OCI-LY1 (cell line): ENCODE measurements around the gene MACROD2.

Experiments used
- H2AFZ ChIP-seq: fragments of 200-600 bp; sonication (generic), shearing (Covaris generic); 2 replicates; pipeline ENCODE4 v1.6.0; 2014; ENCODE audit warnings: antibody characterized with exemption, mild to moderate bottlenecking, low read length
- H3F3A ChIP-seq: fragments of 200-600 bp; sonication (generic), shearing (Covaris generic); 2 replicates; pipeline ENCODE4 v1.6.0; 2014; ENCODE audit warnings: mild to moderate bottlenecking, antibody characterized with exemption, low read length, moderate library complexity; ENCODE audit not compliant: insufficient read depth
- H3K27ac ChIP-seq: fragments of 200-600 bp; sonication (generic); 2 replicates; pipeline ENCODE4 v1.5.1; 2014; ENCODE audit warnings: low read length, mixed run types, mild to moderate bottlenecking, low read depth; ENCODE audit not compliant: poor library complexity, severe bottlenecking
- H3K27me3 ChIP-seq: fragments of 200-600 bp; sonication (generic); 2 replicates; pipeline ENCODE4 v1.6.0; 2014; ENCODE audit warnings: antibody characterized with exemption, mild to moderate bottlenecking, low read length, moderate library complexity; ENCODE audit not compliant: insufficient read depth
- H3K36me3 ChIP-seq: fragments of 200-600 bp; sonication (generic); 2 replicates; pipeline ENCODE4 v1.6.1; 2014; ENCODE audit warnings: mild to moderate bottlenecking, antibody characterized with exemption, low read length, moderate library complexity, mixed read lengths; ENCODE audit not compliant: insufficient read depth
- H3K4me1 ChIP-seq: fragments of 200-600 bp; sonication (generic); 2 replicates; pipeline ENCODE4 v1.5.1; 2014; ENCODE audit warnings: mild to moderate bottlenecking, low read length, moderate library complexity; ENCODE audit not compliant: insufficient read depth, severe bottlenecking
- H3K4me2 ChIP-seq: fragments of 200-600 bp; sonication (generic), shearing (Covaris generic); 2 replicates; pipeline ENCODE4 v1.6.1; 2014; ENCODE audit warnings: low read length
- H3K4me3 ChIP-seq: fragments of 200-600 bp; sonication (generic); 2 replicates; pipeline ENCODE4 v1.5.1; 2014; ENCODE audit warnings: low read length, low read depth, mild to moderate bottlenecking, mixed read lengths; ENCODE audit not compliant: poor library complexity, severe bottlenecking
- H3K79me2 ChIP-seq: fragments of 200-600 bp; shearing (Covaris generic); 2 replicates; pipeline ENCODE4 v1.6.1; 2016; ENCODE audit warnings: mixed run types, low read length, mixed read lengths; ENCODE audit not compliant: insufficient read depth
- H3K9ac ChIP-seq: fragments of 200-600 bp; sonication (generic), shearing (Covaris generic); 2 replicates; pipeline ENCODE4 v1.6.1; 2014; ENCODE audit warnings: mild to moderate bottlenecking, low read length, mixed read lengths
- H3K9me2 ChIP-seq: fragments of 200-600 bp; sonication (generic), shearing (Covaris generic); 2 replicates; pipeline ENCODE4 v1.6.1; 2014; ENCODE audit warnings: low read depth, mild to moderate bottlenecking, low read length, mixed read lengths
- H3K9me3 ChIP-seq: fragments of 200-600 bp; shearing (Covaris generic); 2 replicates; pipeline ENCODE4 v1.6.1; 2014; ENCODE audit warnings: low read length, mixed read lengths
- H4K20me1 ChIP-seq: fragments of 200-600 bp; sonication (generic), shearing (Covaris generic); 2 replicates; pipeline ENCODE4 v1.6.0; 2016; ENCODE audit warnings: mild to moderate bottlenecking, low read length; ENCODE audit not compliant: insufficient read depth
- EZH2 ChIP-seq: fragments of 200-600 bp; sonication (generic), shearing (Covaris generic); IDR thresholded peaks from 2 replicates; pipeline ENCODE4 v1.8.0; 2017; ENCODE audit warnings: borderline replicate concordance, mixed run types, mild to moderate bottlenecking, antibody characterized with exemption, low read length, moderate library complexity, mixed read lengths
- TF ChIP-seq, protein P1 (sequence below): fragments of 200-600 bp; sonication (generic), shearing (Covaris generic); IDR thresholded peaks from 2 replicates; pipeline ENCODE4 v1.5.1; 2017; ENCODE audit warnings: mild to moderate bottlenecking, antibody characterized with exemption, low read length, moderate library complexity, mixed read lengths

MACROD2 gene

DNA sequence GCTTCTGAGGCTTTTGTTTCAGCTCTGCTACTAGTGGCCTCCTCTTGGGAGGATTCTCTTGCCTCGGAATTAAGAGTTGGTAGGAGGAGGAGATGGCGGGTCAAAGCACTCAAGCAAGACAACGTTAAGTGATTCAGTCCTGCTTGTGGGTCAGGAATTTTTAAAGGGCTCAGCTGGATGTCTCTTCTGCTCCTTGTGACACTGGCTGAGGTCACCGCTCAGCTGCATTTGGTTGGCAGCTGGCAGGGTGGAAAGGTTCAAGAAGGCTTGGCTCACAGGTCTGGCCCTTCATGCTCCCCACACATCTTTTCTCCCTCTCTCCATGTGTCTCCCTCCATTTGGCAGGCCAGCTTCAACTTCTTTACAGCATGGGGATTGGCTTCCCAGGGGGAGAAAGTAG, 1936.6 kb downstream of the MACROD2 start:
- no peak for TF ChIP-seq EZH2
- TF ChIP-seq, protein P1, sequence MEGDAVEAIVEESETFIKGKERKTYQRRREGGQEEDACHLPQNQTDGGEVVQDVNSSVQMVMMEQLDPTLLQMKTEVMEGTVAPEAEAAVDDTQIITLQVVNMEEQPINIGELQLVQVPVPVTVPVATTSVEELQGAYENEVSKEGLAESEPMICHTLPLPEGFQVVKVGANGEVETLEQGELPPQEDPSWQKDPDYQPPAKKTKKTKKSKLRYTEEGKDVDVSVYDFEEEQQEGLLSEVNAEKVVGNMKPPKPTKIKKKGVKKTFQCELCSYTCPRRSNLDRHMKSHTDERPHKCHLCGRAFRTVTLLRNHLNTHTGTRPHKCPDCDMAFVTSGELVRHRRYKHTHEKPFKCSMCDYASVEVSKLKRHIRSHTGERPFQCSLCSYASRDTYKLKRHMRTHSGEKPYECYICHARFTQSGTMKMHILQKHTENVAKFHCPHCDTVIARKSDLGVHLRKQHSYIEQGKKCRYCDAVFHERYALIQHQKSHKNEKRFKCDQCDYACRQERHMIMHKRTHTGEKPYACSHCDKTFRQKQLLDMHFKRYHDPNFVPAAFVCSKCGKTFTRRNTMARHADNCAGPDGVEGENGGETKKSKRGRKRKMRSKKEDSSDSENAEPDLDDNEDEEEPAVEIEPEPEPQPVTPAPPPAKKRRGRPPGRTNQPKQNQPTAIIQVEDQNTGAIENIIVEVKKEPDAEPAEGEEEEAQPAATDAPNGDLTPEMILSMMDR, result no peak
- H3K4me2 ChIP-seq, result no peak overlapping the region
- H4K20me1 ChIP-seq, result no peaks in the 10 kb centered on the region
- no peaks in the 10 kb centered on the region for H3K36me3 ChIP-seq
- no peak overlapping the region for H2AFZ ChIP-seq
- H3K4me1 ChIP-seq, result no peaks in the 10 kb centered on the region
- H3K4me3 ChIP-seq, result no peak overlapping the region
- no peaks in the 10 kb centered on the region for H3F3A ChIP-seq
- H3K9me3 ChIP-seq, result no peaks in the 10 kb centered on the region
- H3K27me3 ChIP-seq, result no peaks in the 10 kb centered on the region
- no peaks in the 10 kb centered on the region for H3K9me2 ChIP-seq
- no peak overlapping the region for H3K27ac ChIP-seq
- H3K79me2 ChIP-seq, result no peaks in the 10 kb centered on the region
- no peak overlapping the region for H3K9ac ChIP-seq

DNA sequence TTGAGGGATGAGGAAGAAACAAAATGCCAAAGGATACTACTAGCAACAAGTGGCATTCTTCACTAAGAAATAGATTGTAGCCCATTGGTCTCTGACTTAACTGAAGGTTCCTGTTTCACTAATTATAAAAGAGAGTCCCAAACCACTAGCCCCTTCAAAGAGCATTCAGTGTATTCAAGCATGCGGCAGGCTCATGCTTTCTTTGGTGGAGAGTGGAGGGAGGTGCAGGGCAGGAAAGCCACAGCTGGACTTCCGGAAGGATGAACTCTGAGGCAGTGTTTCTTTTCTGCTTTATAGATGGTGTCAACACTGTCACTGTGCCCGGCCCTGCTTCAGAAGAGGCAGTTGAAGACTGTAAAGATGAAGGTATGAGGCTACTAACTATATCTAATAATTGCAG, 1941.9 kb downstream of the MACROD2 start:
- no peak overlapping the region for H3K9ac ChIP-seq
- H4K20me1 ChIP-seq, result no peaks in the 10 kb centered on the region
- TF ChIP-seq EZH2, result no peak
- TF ChIP-seq, protein P1, result no peak
- H3K4me3 ChIP-seq, result no peak overlapping the region
- no peaks in the 10 kb centered on the region for H3K79me2 ChIP-seq
- H3F3A ChIP-seq, result no peaks in the 10 kb centered on the region
- H3K36me3 ChIP-seq, result no peaks in the 10 kb centered on the region
- no peaks in the 10 kb centered on the region for H3K27me3 ChIP-seq
- no peaks in the 10 kb centered on the region for H3K4me1 ChIP-seq
- H2AFZ ChIP-seq, result no peak overlapping the region
- no peaks in the 10 kb centered on the region for H3K9me2 ChIP-seq
- H3K27ac ChIP-seq, result no peak overlapping the region
- H3K9me3 ChIP-seq, result no peaks in the 10 kb centered on the region
- no peak overlapping the region for H3K4me2 ChIP-seq

DNA sequence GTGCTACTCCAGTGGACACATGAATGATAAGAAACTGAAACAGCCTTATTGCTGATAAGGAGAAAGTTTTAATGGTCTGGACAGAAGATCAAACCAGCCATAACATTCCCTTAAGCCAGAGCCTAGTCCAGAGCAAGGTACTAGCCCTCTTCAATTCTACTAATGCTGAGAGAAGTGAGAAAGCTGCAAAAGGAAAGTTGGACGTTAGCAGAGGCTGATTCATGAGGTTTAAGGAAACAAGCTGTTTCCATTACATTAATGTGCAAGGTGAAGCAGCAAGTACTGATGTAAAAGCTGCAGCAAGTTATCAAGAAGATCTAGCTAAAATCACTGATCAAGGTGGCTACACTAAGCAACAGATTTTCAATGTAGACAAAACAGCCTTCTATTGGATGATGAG, 1943.5 kb downstream of the MACROD2 start:
- H3K79me2 ChIP-seq, result no peaks in the 10 kb centered on the region
- no peak overlapping the region for H3K27ac ChIP-seq

More for the DNA sequence above, 1943.5 kb downstream of the MACROD2 start:
- Histone ChIP-seq H4K20me1 (no peaks in the 10 kb centered on the region), H3F3A (no peaks in the 10 kb centered on the region), H3K27me3 (no peaks in the 10 kb centered on the region), H3K4me2 (no peak overlapping the region), H3K4me1 (no peaks in the 10 kb centered on the region), H3K9me3 (no peaks in the 10 kb centered on the region), H3K4me3 (no peak overlapping the region), H3K9ac (no peak overlapping the region), H2AFZ (no peak overlapping the region), H3K9me2 (no peaks in the 10 kb centered on the region), H3K36me3 (no peaks in the 10 kb centered on the region)
- TF ChIP-seq EZH2, result no peak
- TF ChIP-seq, protein P1, result no peak
